Stimulated activated CD8-positive, alpha-beta memory T cell treated with anti-CD3 and anti-CD28 coated beads, Interleukin-7, amount 100 ng/mL, for 24 hours (primary cell): Measurements from ENCODE around the gene SRPK2.

ENCODE experiments used
- DNase-seq: peaks from one replicate; pipeline ENCODE4 v3.0.0-alpha.2; 2020; ENCODE audit warnings: low read depth

Gene SRPK2

DNA sequence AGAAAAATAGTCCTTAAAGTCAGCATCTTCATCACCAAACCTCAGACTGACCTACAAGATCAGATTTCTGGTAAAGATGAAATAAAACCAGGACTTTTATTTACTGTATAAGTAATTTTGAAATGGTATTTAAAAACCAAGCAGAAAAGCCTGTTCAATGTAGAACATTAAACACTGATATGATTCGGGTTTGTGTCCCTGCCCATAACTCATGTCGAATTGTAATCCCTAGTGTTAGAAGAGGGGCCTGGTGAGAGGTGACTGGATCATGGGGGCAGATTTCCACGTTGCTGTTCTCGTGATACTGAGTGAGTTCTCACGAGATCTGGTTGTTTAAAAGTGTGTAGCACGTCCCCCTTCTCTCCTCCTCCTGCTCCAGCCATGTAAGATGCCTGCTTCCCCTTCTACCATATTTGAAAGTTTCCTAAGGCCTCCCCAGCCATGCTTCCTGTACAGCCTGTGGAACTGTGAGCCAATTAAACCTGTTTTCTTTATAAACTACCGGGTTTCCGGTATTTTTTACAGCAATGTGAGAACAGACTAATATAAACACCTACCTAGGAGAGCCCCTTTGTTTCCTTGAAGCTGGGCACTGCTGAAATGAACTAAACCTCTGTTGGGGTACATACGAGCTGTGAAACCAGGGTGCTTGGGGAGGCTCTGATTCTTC is 254.6 kb downstream of the SRPK2 start:
- no peak for DNase-seq

DNA sequence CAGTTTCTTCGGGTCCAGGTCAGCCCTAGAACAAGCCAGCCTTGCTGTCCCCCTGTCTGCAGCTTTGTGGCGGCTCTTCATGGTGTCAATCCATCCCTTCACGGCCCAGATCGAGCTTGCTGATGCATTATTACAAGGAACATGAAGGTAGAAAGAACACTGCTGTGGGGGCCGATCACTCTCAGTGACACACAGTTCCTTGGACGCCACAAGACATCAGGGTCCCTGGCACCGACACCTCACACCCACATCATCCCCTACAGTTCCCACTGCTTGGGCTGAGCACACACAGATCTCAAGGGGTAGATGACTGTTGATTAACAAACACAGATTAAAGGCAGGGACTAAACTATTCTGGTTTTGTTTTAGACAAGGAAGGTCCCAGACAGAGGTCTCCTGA is 255.4 kb downstream of the SRPK2 start:
- no peak for DNase-seq

DNA sequence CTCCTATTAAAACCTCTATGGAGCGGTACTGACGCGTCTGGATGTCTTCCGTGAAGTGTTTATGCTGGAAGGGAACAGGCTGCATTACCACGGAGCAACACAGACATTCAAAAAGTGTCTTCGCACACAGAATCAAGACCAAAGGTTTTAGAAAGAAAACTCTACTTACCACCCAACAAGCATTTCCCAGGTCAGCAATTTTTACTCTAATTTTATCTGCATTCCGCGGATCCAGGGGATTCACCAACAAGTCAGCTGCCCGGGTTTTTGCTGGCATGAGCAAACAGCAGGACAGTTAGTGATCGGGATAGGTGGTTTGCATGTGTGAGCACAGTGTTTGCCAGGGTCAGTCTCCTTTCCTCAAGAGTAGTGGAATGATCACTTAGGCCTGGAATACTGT is 255.9 kb downstream of the SRPK2 start:
- no peak for DNase-seq

DNA sequence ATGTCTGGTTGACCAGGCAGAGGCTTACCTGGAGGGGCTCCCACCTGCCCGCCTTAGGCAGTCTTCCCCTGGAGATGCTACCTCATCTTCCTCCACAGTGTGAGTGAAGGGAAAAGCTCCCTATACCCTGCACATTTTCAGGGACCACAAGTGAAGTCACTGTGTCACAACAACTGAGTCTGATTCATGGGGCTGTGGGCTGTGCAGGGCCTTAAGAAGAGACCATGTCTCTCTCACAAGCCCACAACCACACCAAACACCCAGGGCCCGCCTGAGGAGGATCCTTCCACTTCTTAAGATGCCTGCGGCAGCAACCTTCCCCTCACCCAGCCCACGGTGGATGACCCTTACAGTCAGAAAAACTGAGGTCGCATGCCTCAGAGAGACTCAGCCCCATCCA is 256.4 kb downstream of the SRPK2 start:
- no peak for DNase-seq

DNA sequence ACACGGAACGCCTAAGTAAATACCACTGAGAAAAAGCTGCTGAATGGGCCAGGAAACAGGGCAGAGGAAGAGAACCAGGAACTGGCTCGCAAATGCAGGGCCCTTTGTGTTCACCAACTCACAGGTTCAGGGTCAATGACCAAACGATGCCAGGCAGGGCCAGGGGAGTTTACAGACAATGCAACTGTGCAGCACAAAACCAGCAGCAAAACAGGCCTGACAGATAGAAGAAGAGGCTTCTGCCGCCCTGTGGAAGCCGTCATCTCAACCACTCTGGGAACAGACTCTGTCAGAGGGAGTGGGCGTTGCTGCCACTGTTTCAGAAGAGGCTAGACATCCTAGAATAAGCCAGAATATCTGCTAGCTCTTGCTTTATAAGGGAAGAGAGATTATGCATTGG is 256.8 kb downstream of the SRPK2 start:
- no peak for DNase-seq

DNA sequence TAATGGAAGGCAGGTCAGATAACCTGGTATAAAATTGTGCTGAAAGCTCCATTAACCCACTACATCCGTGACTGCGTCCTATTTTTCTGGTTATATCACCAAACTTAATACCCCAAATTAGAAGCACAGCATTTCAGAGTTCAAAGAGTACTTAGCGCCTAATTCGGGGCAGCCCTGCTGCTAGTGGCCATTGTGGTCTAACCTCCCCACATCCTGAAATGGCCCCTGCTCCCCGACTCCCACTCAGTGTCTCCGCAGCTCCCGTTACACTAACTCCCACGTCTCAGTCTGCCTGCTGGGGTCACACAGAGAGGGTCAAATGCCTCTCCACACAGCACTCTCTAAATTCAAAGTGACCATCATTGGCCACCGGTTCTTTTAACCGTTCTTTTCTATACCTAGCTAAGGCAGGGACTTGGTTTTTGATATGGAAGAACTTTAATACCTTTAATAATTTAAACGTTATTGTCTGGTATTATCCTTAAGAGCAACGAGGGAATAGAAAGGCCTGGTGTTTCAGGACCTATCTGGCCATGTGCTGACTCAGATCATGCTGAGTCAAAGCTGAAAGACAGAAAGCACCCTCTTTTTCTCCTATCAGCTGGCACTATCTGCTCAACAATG is 257.6 kb downstream of the SRPK2 start:
- no peak for DNase-seq

DNA sequence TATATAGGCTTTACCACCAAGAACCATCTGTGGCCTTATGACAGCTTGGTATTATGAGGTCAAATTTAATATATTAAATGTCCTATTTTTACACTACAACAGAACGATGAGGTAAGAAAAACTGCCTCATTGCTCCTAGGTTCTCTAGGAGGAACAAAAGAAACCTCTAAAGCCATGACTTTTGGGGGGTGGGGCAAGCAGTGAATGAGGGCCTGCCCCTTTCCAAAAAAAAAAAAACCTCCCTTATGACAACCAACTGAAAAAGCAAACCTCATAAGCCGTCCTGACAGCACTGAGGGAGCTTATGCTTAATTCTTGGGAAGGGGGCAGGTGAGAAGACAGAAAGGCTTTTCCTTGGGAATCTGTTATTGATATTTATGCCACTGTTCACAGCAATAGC is 258.1 kb downstream of the SRPK2 start:
- no peak for DNase-seq

DNA sequence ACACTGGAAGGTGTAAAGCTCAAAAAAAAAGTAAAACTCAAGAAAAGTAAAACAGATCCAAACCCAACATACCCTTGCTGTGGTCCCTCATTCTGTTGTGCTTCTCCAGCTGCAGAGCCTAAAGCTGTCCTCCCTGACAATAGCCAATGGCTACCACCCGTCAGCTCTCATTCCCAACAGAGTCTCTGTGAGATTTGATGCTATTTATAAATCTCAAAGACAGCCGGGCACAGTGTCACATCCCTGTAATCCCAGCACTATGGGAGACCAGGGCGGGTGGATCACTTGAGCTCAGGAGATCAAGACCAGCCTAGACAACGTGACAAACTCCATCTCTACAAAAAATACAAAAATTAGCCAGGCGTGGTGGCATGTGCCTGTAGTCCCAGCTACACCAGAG is 258.7 kb downstream of the SRPK2 start:
- no peak for DNase-seq

DNA sequence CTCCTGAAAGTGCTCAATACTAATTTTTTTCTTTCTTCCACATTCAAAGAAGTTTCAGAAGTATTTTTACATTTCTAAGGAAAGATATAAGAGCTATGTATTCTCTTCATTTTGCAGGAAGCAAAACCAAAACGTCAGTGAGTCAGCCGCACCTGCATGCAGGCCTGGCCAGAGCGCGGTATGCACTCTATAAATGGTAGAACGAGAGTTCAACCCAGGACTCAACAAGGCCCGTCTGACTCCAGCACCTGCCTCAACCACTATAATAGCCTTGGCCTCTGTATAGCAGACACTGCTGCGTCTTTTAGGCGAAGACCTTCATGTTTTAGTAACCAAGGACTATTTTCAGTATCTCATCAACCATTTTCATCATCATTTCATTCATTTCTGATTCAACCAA is 261.5 kb downstream of the SRPK2 start:
- no peak for DNase-seq

DNA sequence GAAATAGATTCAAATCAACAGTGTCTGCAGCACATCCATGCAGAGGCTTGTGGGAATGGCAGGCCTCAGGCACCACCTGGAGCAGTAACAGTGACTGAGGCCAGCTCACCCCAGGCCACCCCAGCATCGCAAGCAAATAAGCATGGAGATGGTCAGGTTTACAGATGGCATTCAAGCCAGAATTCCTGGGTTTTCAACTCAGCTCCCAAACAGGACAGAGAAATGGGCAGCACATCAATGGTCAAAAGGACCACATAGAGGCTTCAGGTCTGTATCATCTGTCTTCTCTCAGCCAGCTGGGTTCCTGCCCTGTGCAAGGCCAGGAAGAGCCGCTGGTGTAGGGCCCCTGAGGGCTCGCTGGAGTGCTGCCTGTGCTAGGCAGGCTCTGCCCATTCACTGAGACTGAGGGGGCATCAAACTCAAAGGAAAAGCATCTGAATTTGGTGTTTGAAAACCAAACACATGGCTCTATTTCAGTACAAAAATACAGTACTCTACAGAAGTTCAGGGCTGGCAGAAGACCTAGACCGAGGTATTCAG is 262.2 kb downstream of the SRPK2 start:
- DNase-seq = no peak

DNA sequence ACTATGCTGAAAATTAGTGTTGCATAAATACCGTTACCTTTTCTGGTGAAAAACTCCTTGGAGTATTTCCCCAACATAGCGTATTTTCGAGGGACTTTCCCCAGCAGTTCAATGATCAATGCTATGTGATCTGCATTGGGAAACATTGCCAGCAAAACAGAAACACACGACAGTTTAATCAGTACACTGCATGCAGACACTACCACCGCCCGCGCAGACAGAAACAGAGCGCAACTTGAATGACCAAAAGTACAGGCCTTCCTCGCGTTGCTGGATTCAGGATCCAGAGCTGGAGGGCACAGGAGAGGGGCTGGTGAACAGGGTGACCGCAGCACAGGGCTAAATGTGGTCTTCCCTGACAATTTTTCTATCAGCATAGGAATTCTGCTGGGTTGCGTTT is 263.0 kb downstream of the SRPK2 start:
- no peak for DNase-seq

DNA sequence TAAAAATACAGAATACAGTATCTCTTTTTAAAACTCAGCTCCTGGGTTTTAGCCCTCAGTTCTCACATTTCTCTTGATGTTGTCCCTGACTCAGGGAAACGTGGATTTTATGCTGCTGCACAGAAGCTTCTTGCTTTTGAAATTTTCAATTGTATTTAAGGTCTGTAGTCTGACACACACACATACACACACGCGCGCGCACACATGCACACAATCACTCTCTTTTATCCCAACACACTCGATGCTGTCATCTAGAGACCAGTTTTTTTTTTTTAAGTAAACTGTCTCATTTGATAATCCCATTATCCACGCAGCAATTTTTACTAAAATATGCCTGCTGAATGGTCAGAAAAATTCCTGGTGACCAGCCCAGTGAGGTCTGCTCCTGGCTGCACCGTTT is 266.1 kb downstream of the SRPK2 start:
- no peak for DNase-seq

DNA sequence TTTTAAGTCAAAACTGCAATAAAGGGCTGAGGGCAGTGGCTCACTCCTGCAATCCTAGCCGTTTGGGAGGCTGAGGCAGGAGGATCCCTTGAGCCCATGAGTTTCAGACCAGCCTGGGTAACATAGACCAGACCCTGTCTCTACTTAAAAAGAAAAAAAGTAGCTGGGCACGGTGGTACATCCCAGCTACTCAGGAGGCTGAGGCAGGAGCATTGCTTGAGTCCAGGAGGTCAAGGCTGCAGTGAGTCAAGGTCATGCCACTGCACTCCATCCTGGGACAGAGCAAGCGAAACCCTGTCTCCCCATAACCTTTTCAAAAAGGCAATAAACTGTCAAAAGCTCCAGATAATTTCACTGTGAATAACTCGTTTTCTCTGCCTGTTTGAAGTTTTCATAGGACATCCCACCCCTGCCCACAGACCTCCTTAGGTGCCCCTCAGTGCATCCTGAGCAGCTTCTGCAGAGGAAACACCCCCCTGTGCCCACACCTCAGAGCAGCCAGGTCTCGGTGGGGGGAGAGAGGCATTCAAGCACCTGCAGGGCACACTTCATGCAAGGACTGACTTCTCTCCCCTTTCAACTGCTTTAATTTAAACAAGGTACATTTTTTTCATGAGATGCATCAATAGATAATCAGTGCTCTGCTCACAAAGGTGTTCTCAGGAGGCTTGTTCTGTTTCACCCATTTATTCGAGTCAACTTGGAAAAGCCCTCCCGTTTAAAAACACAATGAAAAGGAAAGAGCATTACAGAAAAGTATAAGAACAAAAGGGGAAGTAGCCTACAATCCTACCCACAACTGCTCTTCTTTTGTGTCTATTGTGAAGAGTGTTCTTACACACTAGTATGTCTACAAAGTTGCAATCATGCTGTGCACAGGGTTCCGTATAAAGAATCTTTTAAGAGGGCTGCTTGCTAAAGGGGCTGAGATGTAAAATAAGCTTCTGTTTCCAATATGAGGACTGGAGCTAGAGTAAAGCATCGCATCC is 269.8 kb downstream of the SRPK2 start:
- no peak for DNase-seq

DNA sequence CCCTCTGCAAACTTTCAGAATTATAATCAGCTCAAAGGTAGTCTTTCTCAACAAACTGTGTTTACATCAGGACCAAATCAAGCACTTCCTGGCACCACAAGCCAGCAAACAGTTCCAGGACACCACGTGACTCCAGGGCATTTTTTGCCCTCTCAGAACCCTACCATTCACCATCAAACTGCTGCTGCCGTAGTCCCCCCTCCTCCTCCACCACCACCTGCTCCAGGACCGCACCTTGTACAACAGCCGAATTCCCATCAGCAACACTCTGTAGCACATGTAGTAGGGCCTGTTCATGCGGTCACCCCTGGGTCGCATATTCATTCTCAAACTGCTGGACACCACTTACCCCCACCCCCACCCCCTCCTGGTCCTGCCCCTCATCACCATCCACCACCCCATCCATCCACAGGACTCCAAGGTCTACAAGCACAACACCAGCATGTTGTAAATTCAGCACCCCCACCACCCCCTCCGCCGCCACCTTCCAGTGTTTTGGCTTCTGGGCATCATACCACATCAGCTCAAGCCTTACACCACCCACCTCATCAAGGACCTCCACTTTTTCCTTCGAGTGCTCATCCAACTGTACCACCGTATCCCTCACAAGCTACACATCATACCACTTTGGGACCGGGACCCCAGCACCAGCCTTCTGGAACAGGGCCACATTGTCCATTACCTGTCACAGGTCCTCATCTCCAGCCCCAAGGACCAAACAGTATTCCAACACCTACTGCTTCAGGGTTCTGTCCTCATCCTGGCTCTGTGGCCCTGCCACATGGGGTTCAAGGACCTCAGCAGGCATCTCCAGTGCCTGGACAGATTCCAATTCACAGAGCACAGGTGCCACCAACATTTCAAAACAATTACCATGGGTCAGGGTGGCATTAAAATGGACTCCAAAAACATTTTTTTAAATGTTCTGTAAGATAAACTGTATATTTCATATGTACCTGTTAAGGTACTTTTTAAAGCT is 276.0 kb downstream of the SRPK2 start:
- no peak for DNase-seq

DNA sequence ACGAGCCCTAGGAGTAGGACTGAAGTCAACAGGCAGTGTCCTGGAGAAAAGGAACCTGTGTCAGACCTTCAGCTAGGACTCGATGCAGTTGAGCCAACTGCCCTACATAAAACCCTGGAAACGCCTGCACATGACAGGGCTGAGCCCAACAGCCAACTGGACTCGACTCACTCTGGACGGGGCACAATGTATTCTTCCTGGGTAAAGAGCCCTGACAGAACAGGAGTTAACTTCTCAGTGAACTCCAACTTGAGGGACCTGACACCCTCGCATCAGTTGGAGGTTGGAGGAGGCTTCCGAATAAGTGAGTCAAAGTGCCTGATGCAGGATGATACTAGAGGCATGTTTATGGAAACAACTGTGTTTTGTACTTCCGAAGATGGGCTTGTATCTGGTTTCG is 281.3 kb downstream of the SRPK2 start:
- DNase-seq = no peak

DNA sequence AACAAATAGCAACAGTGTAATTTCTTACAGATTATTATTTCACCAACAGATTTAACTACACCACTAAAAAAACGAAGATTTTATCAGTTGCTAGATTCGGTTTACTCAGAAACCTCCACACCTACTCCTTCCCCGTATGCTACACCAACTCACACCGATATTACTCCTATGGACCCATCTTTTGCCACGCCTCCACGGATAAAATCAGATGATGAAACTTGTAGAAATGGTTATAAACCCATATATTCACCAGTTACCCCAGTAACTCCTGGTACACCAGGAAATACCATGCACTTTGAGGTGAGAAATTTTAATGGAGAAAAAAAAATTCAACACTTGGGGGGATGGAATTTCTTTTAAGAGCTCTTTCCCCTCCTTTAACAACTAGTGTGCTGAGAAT is 282.2 kb downstream of the SRPK2 start:
- DNase-seq = no peak

DNA sequence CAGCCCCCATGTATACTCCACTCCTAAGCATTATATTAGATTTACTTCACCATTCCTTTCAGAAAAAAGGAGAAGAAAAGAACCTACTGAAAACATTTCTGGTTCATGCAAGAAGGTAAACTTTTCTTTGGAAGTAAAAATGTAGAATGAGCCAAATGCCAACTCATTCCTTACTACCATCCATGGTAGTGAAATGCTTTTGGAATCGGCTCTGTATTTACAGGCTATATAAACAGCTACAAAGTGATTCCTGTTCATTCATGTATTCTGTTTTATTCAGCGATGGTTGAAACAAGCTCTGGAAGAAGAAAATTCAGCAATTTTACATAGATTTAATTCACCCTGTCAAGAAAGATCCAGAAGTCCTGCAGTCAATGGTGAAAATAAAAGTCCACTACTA is 283.1 kb downstream of the SRPK2 start:
- no peak for DNase-seq

DNA sequence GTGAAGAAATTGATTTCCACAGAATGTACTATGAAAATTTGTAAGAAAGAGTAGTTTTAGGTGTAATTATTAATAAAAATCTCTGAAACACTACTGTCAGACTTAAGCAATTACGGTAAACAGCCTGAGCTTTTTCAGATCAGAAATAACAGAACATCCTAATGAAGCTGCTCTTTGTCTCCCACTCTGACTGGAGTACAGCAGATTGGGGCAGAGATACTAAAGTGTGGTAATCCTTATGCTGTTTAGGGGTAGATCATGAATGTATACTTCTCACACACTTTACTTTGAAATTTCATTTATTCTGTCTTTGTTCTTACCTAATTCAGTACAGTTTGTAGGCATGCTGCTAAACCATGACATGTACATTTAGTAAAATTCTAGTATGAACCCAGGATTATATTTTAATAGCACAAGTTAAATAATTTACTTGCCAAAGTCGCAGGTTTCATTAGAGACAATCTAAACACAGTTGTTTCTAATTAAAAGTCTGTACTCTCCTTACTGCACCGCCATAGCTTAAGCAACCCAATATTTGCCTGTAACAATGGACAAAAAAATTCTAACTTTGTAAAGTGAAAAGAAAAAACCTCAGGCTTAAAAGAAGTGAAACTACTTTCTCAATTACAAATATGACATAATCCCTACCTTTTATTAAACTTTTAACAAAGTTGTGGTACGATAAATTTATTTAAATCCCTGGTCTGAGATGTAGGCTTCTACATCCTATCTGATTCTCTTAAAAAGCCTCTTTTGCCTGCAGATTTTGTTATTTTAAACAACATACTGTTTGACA is 286.0 kb downstream of the SRPK2 start:
- DNase-seq = no peak

DNA sequence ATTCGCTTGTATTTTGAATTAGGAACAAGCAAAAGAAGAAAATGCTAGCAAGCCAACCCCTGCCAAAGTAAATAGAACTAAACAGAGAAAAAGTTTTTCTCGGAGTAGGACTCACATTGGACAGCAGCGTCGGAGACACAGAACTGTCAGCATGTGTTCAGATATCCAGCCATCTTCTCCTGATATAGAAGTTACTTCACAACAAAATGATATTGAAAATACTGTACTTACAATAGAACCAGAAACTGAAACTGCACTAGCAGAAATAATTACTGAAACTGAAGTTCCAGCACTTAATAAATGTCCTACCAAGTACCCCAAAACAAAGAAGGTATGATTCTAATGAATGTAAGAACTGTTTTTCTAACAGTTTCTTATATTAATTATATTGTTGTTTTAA is 286.9 kb downstream of the SRPK2 start:
- no peak for DNase-seq

DNA sequence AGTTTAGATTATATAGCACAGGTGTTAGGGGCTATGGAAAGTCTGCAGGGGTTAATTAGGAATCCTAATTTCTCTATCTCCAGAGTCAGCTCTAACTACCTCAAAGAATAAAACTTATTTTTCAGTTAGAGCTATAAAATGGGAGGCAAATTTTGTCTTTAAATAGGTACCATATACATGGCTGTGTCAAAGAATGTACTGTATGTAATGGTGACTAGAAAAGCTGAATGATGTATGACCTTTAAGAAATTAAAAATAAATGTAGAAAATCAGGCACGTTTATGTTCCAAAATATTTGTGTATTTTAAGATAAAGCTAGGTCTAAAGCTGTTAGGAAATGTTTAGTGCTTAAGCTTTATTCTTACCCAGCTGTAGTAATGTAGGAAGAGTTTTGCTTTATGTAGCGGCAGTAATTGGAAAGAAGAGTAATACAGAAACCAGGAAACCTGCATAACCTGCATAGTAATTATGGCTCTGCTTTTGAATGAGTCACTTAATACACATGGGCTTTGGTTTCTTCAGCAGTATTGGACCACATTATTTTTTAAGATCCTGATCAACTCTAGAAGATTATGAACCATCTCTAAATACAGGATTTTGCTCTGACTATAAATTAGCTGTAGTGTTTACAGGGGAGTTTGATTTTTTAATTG is 289.7 kb downstream of the SRPK2 start:
- DNase-seq = no peak
